HG02840 (cell line): Measurements from ENCODE around the gene LSM12.

Source experiments
- ATAC-seq: cut with Tn5 transposase; IDR thresholded peaks from one replicate; pipeline ENCODE4 v1.9.1; 2021; ENCODE audit warnings: mild to moderate bottlenecking, moderate library complexity, moderate number of reproducible peaks; ENCODE audit not compliant: unreplicated experiment, low FRiP score

Gene LSM12

GRCh38 chr17:44095647-44096496, 29.4 kb upstream of the LSM12 start:
- no peak for ATAC-seq

- no peak for ATAC-seq
These were observed 28.8 kb upstream of the LSM12 start for GRCh38 chr17:44095388-44095646.

- ATAC-seq = no peak
These were observed 28.4 kb upstream of the LSM12 start for GRCh38 chr17:44094701-44095387.

- ATAC-seq = no peak
These were observed 26.9 kb upstream of the LSM12 start for GRCh38 chr17:44093231-44093900.

- no peak for ATAC-seq
These were observed 25.6 kb upstream of the LSM12 start for GRCh38 chr17:44092051-44092450.

- no peak for ATAC-seq
These were observed 24.9 kb upstream of the LSM12 start for GRCh38 chr17:44091200-44091997.

- ATAC-seq = no peak
These were observed 21.8 kb upstream of the LSM12 start for GRCh38 chr17:44088254-44088653.

- ATAC-seq = no peak
These were observed 20.8 kb upstream of the LSM12 start for GRCh38 chr17:44087319-44087718.

GRCh38 chr17:44086364-44087311, 20.2 kb upstream of the LSM12 start:
- ATAC-seq = no peak

- no peak for ATAC-seq
These were observed 19.4 kb upstream of the LSM12 start for GRCh38 chr17:44085908-44086307.

GRCh38 chr17:44084921-44085320, 18.4 kb upstream of the LSM12 start:
- no peak for ATAC-seq

- no peak for ATAC-seq
These were observed 17.7 kb upstream of the LSM12 start for GRCh38 chr17:44084131-44084538.

GRCh38 chr17:44083250-44083849, 16.9 kb upstream of the LSM12 start:
- ATAC-seq = no peak

GRCh38 chr17:44082256-44082927, 15.9 kb upstream of the LSM12 start:
- no peak for ATAC-seq

GRCh38 chr17:44081681-44082080, 15.2 kb upstream of the LSM12 start:
- no peak for ATAC-seq

- ATAC-seq = no peak
These were observed 13.7 kb upstream of the LSM12 start for GRCh38 chr17:44079877-44080821.

GRCh38 chr17:44078412-44078811, 11.9 kb upstream of the LSM12 start:
- ATAC-seq = no peak

- no peak for ATAC-seq
These were observed 11.1 kb upstream of the LSM12 start for GRCh38 chr17:44077595-44077909.
